Inflammatory macrophage treated with lipopolysaccharide for 1 hour (primary cell): ENCODE results near the gene CIAO3.
A peak's percentile ranks its signal among the peaks of the same experiment; 100 is the strongest.

ENCODE experiments used
- DNase-seq, 2 donors: peaks; one replicate each; pipeline ENCODE4 v3.0.0-alpha.2; 2020 to 2022

Gene CIAO3

DNA sequence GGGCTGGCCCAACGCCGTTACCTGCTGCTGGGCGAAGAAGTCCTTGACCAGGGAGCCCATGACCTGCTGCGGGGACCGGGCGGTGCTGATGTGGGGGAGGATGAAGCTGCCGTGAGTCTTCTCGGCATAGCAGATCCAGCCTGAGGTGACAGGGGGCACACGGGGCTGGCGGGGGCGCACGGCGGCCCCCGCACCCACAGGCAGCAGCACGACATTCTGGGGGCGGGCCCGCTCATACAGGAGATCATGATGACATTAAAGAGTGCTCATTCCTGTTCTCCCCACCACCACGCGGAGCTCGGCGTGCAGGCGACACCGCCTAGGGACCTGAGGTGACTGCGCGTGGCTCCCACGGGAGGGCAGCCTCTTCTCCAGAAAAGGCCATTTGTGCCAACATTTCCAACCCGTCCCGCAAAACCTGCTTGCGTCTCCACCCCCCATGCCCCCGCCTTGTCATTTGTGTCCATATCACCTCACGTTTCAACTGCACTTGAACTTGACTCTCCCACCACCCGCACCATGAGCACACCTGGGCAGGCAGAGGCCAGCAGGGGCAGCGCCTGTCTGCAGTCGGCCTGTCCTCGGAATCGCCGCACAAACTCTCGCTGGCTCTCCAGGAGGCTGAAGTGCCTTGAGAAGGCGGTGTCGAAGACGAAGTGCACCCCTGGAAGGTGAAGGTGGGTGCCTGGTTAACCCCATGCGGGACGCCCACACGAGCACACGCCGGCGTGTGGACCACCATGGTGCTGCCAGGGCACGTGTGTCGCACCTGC, 6.4 kb downstream of the CIAO3 start:
- no peak for DNase-seq

GRCh38 chr16:733382-734207, 7.2 kb downstream of the CIAO3 start:
- no peak for DNase-seq

GRCh38 chr16:732936-733335, 7.9 kb downstream of the CIAO3 start:
- DNase-seq: no peak

DNA sequence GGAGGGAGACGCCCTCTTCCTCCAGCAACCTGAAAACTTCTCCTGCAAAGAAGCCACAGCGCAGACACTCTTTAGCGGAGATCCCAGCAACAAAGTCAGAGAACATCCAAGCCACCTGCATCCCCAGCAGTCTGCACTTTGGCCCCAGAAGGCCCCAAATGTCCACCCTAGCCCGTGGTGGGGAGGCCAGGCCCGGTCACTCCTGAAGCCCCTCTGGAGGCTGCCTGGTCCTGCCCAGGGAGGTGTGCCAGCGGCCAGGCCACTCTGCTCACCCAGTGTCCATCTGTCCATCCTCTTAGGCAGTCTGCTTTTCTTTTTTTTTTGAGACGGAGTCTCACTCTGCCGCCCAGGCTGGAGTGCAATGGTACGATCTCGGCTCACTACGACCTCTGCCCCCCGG, 8.5 kb downstream of the CIAO3 start:
- no peak for DNase-seq

GRCh38 chr16:730666-731509, 9.9 kb downstream of the CIAO3 start:
- DNase-seq: no peak

- DNase-seq: no peak
Observed at GRCh38 chr16:729768-730665, 10.8 kb downstream of the CIAO3 start.

GRCh38 chr16:728890-729744, 11.7 kb downstream of the CIAO3 start:
- DNase-seq: no peak

DNA sequence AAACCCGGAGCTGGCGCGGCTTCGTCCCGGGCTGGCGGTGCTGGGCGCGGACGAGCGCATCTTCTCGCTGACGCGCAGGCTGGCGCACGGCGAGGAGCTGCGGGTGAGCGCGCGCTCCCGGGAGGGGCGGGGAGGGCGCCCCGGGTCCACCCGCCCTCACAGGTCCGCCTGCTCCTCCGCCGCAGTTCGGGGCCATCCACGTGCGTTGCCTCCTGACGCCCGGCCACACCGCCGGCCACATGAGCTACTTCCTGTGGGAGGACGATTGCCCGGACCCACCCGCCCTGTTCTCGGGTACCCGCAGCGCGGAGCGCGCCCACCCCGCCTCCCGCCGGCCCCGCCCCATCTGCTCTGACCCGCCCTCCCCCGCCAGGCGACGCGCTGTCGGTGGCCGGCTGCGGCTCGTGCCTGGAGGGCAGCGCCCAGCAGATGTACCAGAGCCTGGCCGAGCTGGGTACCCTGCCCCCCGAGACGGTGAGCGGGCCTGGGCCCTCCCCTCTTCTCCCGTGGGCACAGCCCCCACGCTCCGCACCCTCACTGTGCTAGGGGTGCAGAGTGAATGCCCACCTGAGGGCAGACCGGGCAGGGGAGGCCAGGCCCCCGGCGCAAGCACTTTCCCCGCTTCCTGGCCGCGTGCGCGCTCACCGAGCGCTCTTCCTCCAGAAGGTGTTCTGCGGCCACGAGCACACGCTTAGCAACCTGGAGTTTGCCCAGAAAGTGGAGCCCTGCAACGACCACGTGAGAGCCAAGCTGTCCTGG, 12.5 kb downstream of the CIAO3 start:
- DNase-seq: peak; percentile 27 to 56

- peak; percentile 31 to 55 for DNase-seq
Observed at GRCh38 chr16:727291-727977, 13.4 kb downstream of the CIAO3 start.

GRCh38 chr16:726438-727290, 14.1 kb downstream of the CIAO3 start, which contains the start of the genes CCDC78 and HAGHL:
CCDC78 (minus strand) TSS chr16:726443; CDS start chr16:726367, 76 bp downstream.
HAGHL (plus strand) TSS chr16:727106; CDS start chr16:727510, 404 bp downstream.
- peak; percentile 16 to 42 for DNase-seq

DNA sequence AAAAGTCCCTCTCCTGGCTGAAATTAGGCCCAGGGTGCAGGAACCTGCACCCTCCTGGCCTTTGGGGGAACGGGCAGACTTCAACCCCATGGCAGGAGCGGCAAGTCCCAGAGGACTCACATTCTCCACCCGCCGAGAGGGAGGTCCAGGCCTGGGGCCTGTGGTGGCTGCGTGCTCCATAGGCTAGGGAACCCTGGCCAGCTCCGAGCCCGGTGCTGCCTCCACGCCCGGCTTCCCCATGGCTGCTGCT, 14.7 kb downstream of the CIAO3 start:
- DNase-seq: no peak

GRCh38 chr16:725463-726187, 15.2 kb downstream of the CIAO3 start:
- no peak for DNase-seq

DNA sequence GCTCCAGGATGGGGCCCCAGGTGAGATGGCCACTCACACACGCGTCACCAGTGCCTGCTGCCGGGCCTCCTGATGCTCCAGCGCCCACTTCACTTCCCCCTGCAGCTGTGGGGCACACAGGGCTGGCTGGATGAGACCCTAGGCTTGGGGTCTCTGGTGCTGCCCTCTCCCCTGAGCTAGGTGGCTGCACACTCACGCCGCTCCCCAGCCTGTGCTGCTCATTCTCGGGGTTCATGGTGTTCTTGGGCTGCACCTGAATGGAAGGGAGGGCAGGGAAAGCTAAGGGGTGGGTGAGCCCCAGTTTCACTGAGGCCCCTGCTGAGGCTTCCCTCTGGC, 15.8 kb downstream of the CIAO3 start:
- DNase-seq: no peak

DNA sequence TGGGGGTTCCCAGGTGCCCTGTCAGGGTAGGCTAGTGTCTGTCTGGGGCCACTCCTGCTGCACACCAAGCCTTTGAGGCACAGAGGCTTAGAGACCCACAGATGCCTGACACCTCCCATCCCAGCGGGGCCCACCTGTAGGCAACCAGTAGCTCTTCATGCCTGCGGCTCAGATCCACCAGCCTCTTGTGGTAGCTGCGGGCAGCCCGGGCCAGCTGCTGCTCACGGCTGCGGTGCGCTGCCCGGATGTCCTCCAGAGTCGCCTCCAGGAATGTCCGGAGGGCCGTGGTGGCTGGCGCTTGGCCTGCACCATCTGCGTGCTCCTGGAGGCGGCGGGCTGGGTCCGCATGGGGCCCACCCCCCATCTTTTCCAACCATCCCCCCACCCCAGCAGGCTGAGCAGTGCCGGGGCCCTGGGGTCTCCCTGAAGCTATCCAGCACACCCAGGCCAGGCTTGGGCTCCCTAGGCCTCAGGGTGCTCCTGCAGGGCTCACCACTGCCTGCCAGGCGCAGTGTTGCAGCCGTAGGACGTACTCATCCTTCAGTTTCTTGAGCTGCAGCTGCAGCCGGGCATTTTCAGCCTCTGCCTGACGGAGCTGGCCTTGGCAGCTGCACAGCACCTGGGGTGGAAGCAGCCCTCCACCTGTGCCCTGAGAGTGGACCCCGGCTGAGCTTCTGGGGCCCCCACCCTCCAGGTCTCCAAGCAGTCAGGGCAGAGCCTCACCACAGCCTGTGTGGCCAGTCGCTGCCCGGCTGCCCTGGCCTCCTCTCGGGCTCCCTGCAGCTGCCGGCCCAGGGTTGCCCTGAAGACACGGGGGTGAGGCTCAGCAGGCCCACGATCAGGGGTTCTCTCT, 16.4 kb downstream of the CIAO3 start:
- DNase-seq: no peak

- no peak for DNase-seq
Observed at GRCh38 chr16:723695-724094, 17.1 kb downstream of the CIAO3 start.

DNA sequence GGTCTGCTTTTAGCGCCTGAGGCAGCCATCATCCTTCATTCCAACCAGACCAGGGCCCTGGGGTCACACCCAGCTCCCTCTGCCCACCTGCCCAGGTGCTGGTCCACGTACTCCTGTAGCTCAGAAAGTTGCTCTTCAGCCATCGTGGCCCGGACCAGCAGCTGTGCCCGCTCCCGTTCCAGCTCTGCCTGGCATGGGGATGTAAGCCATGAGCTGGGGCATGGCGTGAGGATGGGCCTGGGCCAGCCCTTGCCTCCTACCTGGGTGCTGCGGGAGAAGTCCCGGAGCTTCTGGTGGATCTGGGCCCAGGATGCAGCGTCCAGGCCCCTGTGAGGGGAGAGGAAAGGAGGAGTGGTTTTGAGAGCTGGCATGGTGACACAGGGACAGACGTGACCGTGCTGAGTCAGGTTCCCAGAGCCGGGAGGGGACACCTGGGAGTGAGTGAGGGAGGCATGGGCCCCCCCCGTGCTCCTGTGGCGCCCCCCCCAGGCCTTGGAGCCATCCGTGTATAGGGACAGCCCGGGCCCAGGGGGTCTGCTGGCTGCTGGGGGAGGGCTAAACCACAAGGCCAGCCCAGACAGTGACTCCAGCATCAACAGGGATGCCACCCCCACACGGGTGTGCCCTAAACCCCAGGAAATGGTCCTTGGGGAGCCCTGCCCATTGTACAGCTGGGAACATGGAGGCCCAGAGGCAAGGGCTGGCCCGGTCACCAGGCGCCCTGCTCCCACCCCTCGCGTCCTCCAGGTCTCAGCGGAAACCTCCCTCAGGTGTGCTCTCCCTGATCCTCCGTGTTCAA, 17.8 kb downstream of the CIAO3 start:
- no peak for DNase-seq
